Trophoblast cell (in vitro differentiated cells and primary cell): ENCODE data around the gene SLC2A8.

Source experiments
- DNase-seq, 2 donors: peaks; one replicate each; pipeline ENCODE4 v3.0.0-alpha.2; 2016
- H2AFZ ChIP-seq: 2 replicates; pipeline ENCODE4 v1.6.1; 2013; ENCODE audit warnings: low read length, moderate library complexity, mild to moderate bottlenecking; ENCODE audit not compliant: insufficient read depth, poor library complexity
- H2AK5ac ChIP-seq: 2 replicates; pipeline ENCODE4 v1.6.1; 2013; ENCODE audit warnings: mild to moderate bottlenecking, low read length
- H2BK120ac ChIP-seq: 2 replicates; pipeline ENCODE4 v1.6.1; 2013; ENCODE audit warnings: low read length, mild to moderate bottlenecking, moderate library complexity; ENCODE audit not compliant: insufficient read depth, poor library complexity
- H2BK12ac ChIP-seq: 2 replicates; pipeline ENCODE4 v1.6.1; 2013; ENCODE audit warnings: mild to moderate bottlenecking, low read length, moderate library complexity
- H2BK5ac ChIP-seq: 2 replicates; pipeline ENCODE4 v1.6.1; 2013; ENCODE audit warnings: low read length, low read depth, moderate library complexity, mild to moderate bottlenecking; ENCODE audit not compliant: poor library complexity
- H3K14ac ChIP-seq: 2 replicates; pipeline ENCODE4 v1.6.1; 2013; ENCODE audit warnings: mild to moderate bottlenecking, low read length
- H3K18ac ChIP-seq: 2 replicates; pipeline ENCODE4 v1.6.1; 2013; ENCODE audit warnings: mild to moderate bottlenecking, low read length
- H3K23ac ChIP-seq: 2 replicates; pipeline ENCODE4 v1.6.1; 2013; ENCODE audit warnings: low read length
- H3K27ac ChIP-seq: 2 replicates; pipeline ENCODE4 v1.5.1; 2013; ENCODE audit warnings: low read depth, mild to moderate bottlenecking, inconsistent platforms, low read length, moderate library complexity
- H3K27me3 ChIP-seq: 2 replicates; pipeline ENCODE4 v1.6.1; 2013; ENCODE audit warnings: inconsistent platforms, mild to moderate bottlenecking, low read length, moderate library complexity; ENCODE audit not compliant: insufficient read depth
- H3K36me3 ChIP-seq, 2 experiments: 1 replicate in 1 of 2; 2 replicates in 1 of 2; pipeline ENCODE4 v1.6.1; 2013; ENCODE audit warnings: low read length in 2 of 2, mild to moderate bottlenecking in 2 of 2, moderate library complexity in 1 of 2; ENCODE audit not compliant: insufficient read depth in 2 of 2, control insufficient read depth in 1 of 2
- H3K4ac ChIP-seq: 2 replicates; pipeline ENCODE4 v1.6.1; 2013; ENCODE audit warnings: low read depth, mild to moderate bottlenecking, low read length, moderate library complexity
- H3K4me1 ChIP-seq, 2 experiments: 1 replicate in 1 of 2; 2 replicates in 1 of 2; pipeline ENCODE4 v1.6.1; 2013; ENCODE audit warnings: low read length in 2 of 2, mild to moderate bottlenecking in 2 of 2, moderate library complexity in 1 of 2; ENCODE audit not compliant: insufficient read depth in 2 of 2, control insufficient read depth in 1 of 2
- H3K4me2 ChIP-seq: 2 replicates; pipeline ENCODE4 v1.6.1; 2013; ENCODE audit warnings: inconsistent platforms, mild to moderate bottlenecking, low read length, moderate library complexity
- H3K4me3 ChIP-seq: 2 replicates; pipeline ENCODE4 v1.5.1; 2013; ENCODE audit warnings: mild to moderate bottlenecking, low read depth, low read length, inconsistent platforms
- H3K79me1 ChIP-seq: one replicate; pipeline ENCODE4 v1.6.1; 2013; ENCODE audit warnings: low read length
- H3K79me2 ChIP-seq: 2 replicates; pipeline ENCODE4 v1.6.1; 2013; ENCODE audit warnings: low read length, mild to moderate bottlenecking; ENCODE audit not compliant: control insufficient read depth, insufficient read depth, poor library complexity
- H3K9ac ChIP-seq: 2 replicates; pipeline ENCODE4 v1.6.1; 2013; ENCODE audit warnings: mild to moderate bottlenecking, low read length
- H3K9me3 ChIP-seq: 2 replicates; pipeline ENCODE4 v1.6.1; 2013; ENCODE audit warnings: low read depth, mild to moderate bottlenecking, control low read depth, inconsistent platforms, low read length; ENCODE audit not compliant: insufficient read depth
- H4K12ac ChIP-seq: 2 replicates; pipeline ENCODE4 v1.6.1; 2013; ENCODE audit warnings: low read depth, mild to moderate bottlenecking, low read length, moderate library complexity
- H4K8ac ChIP-seq: 2 replicates; pipeline ENCODE4 v1.6.1; 2013; ENCODE audit warnings: low read depth, mild to moderate bottlenecking, low read length, moderate library complexity
- H4K91ac ChIP-seq: one replicate; pipeline ENCODE4 v1.6.1; 2013; ENCODE audit warnings: low read depth, mild to moderate bottlenecking, low read length, moderate library complexity
- WGBS: extraction: QIAGEN DNeasy Blood & Tissue Kit; methylation state at CpG from one replicate; pipeline ENCODE4 v1.1.7; 2013; ENCODE audit warnings: missing lambda C conversion rate; ENCODE audit not compliant: insufficient read length, insufficient coverage; ENCODE audit errors: extremely low coverage; 5-methylcytosine and 5-hydroxymethylcytosine counted together

Gene SLC2A8

DNA sequence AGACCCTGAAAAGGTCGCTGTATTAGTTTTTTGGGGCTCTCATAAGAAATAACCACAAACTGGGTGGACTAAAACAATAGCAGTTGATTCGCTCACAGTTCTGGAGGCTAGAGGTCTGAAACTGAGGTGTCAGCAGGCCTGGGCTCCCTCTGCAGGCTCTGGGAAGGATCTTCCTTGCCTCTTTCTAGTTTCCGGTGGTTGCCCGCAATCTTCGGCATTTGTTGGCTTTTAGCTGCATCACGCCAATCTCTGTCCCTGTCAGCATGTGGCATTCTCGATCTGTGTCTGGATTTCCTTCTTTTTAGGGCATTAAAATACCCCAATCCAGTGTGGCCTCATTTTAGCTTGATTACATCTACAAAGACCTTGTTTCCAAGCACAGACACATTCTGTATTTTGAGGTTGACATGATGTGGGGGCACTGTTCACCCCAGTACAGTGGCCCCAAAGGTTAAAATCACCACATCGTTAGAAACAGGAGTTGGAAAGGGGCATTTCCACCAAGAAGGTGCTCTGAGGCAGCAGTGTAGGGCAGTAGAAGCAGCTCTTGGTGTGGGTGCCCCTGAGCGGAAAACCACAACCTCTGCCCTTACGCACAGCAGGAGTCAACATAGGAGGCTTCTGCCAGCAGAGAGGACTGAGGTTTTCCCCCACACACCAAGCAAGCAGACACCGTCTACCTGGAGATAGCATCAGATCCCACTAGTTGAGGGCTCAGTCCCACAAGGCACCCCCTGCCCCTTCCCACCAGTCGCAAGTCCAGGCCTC lies 40.7 kb downstream of the SLC2A8 start:
- peak overlapping the region; percentile 70 for H3K27ac ChIP-seq
- no CpG with 5 or more reads among the region's 12 CpGs for WGBS
- no peak overlapping the region for H4K8ac ChIP-seq
- H3K14ac ChIP-seq: peak overlapping the region; percentile 52
- H3K4me3 ChIP-seq: no peak overlapping the region
- peak overlapping the region; percentile 76 for H2BK120ac ChIP-seq
- no peak for DNase-seq
- no peaks in the 10 kb centered on the region for H3K27me3 ChIP-seq
- peaks cover 3% of the 10 kb centered on the region for H3K79me2 ChIP-seq
- no peak overlapping the region for H3K4me2 ChIP-seq
- no peak overlapping the region for H2AFZ ChIP-seq
- no peak overlapping the region for H4K12ac ChIP-seq
- H2AK5ac ChIP-seq: peak overlapping the region; percentile 38
- peaks cover 51 to 54% of the 10 kb centered on the region in 2 experiments for H3K36me3 ChIP-seq
- no peak overlapping the region for H3K9ac ChIP-seq
- peaks cover 13 to 19% of the 10 kb centered on the region in 2 experiments for H3K4me1 ChIP-seq
- H2BK12ac ChIP-seq: peak overlapping the region; percentile 24
- H3K18ac ChIP-seq: peak overlapping the region; percentile 3
- H2BK5ac ChIP-seq: peak overlapping the region; percentile 65
- H3K23ac ChIP-seq: no peak overlapping the region
- H3K79me1 ChIP-seq: peaks cover 6% of the 10 kb centered on the region
- no peaks in the 10 kb centered on the region for H3K9me3 ChIP-seq
- H3K4ac ChIP-seq: peak overlapping the region; percentile 5
- peak overlapping the region; percentile 17 for H4K91ac ChIP-seq

DNA sequence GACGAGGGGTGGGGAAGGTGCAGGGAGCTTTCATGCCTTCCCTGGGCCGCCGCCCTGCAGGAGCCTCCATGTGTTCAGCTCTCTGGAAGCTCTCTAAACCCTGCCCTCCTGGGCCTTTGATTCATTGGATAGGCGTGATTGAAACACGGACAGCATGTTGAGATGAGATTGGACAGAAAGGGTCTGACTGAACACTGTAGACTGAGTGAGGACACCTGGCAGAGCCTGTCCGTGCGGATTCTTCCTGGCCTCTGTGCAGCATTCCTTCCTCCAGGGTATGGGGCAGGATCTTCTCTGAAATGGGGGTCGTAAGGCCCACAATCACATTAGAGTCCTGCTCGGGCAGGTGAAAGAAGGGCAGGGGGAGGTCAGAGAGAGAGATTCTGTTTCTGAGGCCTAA lies 41.4 kb downstream of the SLC2A8 start:
- Histone ChIP-seq H3K4me3 (no peak overlapping the region), H4K91ac (no peak overlapping the region), H3K27me3 (no peaks in the 10 kb centered on the region), H2BK5ac (peak overlapping the region; percentile 54), H4K8ac (peak overlapping the region; percentile 13), H3K79me2 (peaks cover 3% of the 10 kb centered on the region), H3K4me1 (peaks cover 13 to 20% of the 10 kb centered on the region in 2 experiments), H3K14ac (no peak overlapping the region), H2AFZ (no peak overlapping the region), H2BK120ac (no peak overlapping the region), H3K9ac (no peak overlapping the region), H4K12ac (no peak overlapping the region), H3K18ac (no peak overlapping the region), H3K4me2 (no peak overlapping the region), H2AK5ac (no peak overlapping the region), H3K79me1 (peaks cover 6% of the 10 kb centered on the region), H2BK12ac (no peak overlapping the region), H3K23ac (no peak overlapping the region), H3K9me3 (no peaks in the 10 kb centered on the region), H3K27ac (peak overlapping the region; percentile 70), H3K4ac (no peak overlapping the region), H3K36me3 (peaks cover 47 to 50% of the 10 kb centered on the region in 2 experiments)
- no CpG with 5 or more reads among the region's 9 CpGs for WGBS
- peak; percentile 86 to 94 for DNase-seq

GRCh38 chr9:127444283-127444920 lies 47.4 kb downstream of the SLC2A8 start:
- H2BK12ac ChIP-seq: peak overlapping the region; percentile 59
- no peak overlapping the region for H3K18ac ChIP-seq
- no peak overlapping the region for H3K9ac ChIP-seq
- no CpG with 5 or more reads among the region's 17 CpGs for WGBS
- H3K27ac ChIP-seq: peak overlapping the region; percentile 79
- H3K4ac ChIP-seq: no peak overlapping the region
- H3K36me3 ChIP-seq: peaks cover 54 to 66% of the 10 kb centered on the region in 2 experiments
- no peak overlapping the region for H2AFZ ChIP-seq
- peaks cover 2% of the 10 kb centered on the region for H3K79me2 ChIP-seq
- peak overlapping the region; percentile 59 for H2BK5ac ChIP-seq
- peak overlapping the region; percentile 11 for H3K14ac ChIP-seq
- H2BK120ac ChIP-seq: peak overlapping the region; percentile 57
- no peak for DNase-seq
- H3K4me3 ChIP-seq: no peak overlapping the region
- no peak overlapping the region for H2AK5ac ChIP-seq
- H3K79me1 ChIP-seq: peaks cover 5% of the 10 kb centered on the region
- peaks cover 7% of the 10 kb centered on the region for H3K9me3 ChIP-seq
- no peaks in the 10 kb centered on the region for H3K27me3 ChIP-seq
- H4K12ac ChIP-seq: no peak overlapping the region
- H3K4me2 ChIP-seq: no peak overlapping the region
- H3K4me1 ChIP-seq: peaks cover 14 to 24% of the 10 kb centered on the region in 2 experiments
- peak overlapping the region; percentile 33 for H4K91ac ChIP-seq
- H4K8ac ChIP-seq: no peak overlapping the region
- no peak overlapping the region for H3K23ac ChIP-seq

DNA sequence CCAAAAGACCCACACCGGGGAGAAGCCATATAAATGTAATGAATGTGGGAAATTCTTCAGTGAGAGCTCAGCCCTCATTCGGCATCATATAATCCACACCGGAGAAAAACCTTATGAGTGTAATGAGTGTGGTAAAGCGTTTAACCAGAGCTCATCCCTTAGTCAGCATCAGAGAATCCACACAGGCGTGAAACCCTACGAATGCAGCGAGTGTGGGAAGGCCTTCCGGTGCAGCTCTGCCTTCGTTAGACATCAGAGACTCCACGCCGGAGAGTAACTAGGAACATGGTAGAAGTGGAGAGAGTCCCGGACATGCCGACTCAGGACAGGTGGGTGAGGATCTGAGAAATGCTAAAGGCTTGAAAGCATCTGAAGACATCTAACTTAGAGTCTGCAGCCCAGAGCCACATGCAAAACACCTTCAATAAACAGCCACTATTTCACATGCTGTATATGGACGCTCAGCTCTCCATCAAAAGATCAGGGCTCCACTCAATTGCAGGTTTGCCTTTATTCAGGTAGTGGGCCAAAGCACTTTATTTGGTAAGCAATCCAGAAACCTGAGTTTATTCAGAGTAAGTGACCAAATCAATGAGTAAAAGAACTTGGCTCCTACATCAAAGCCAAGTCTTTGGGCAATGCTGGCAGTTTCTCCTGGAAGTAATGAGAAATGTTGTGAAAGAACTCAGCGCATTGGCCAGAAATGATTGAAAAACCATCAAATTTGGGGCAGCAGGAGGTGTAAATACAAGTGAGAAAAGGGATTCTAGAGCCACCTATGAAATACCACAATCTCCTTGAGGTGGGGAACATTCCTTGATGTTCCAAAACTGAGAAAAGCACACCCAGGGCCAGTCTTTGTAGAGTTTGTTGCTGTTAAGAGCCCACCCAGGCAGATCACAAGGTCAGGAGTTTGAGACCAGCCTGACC lies 48.2 kb downstream of the SLC2A8 start:
- H4K91ac ChIP-seq: no peak overlapping the region
- no CpG with 5 or more reads among the region's 15 CpGs for WGBS
- no peak overlapping the region for H3K4ac ChIP-seq
- H3K27me3 ChIP-seq: no peaks in the 10 kb centered on the region
- no peak overlapping the region for H2BK5ac ChIP-seq
- H3K36me3 ChIP-seq: peaks cover 52 to 71% of the 10 kb centered on the region in 2 experiments
- no peak overlapping the region for H3K4me3 ChIP-seq
- H3K79me2 ChIP-seq: peaks cover 10% of the 10 kb centered on the region
- H2BK120ac ChIP-seq: no peak overlapping the region
- no peak overlapping the region for H2AK5ac ChIP-seq
- H3K79me1 ChIP-seq: peaks cover 5% of the 10 kb centered on the region
- no peak overlapping the region for H3K23ac ChIP-seq
- no peak overlapping the region for H3K18ac ChIP-seq
- peaks cover 7% of the 10 kb centered on the region for H3K9me3 ChIP-seq
- no peak overlapping the region for H3K4me2 ChIP-seq
- no peak overlapping the region for H2BK12ac ChIP-seq
- H3K14ac ChIP-seq: no peak overlapping the region
- H3K4me1 ChIP-seq: peaks cover 15 to 27% of the 10 kb centered on the region in 2 experiments
- no peak overlapping the region for H3K27ac ChIP-seq
- no peak overlapping the region for H4K8ac ChIP-seq
- H3K9ac ChIP-seq: no peak overlapping the region
- peak in 1 of 2 donors; percentile 16 for DNase-seq
- no peak overlapping the region for H2AFZ ChIP-seq
- H4K12ac ChIP-seq: no peak overlapping the region
